ENCODE measurements around the gene TCAF1. TPM values are rescaled to one million over a fixed set of nuclear protein-coding genes. Genes with fewer than 3 reads are reported as not detected.

The TCAF1 gene
- polyA plus RNA-seq, 4 donors: 8.1 to 60.5 (median 12.9) TPM

GRCh38 chr7:143909863-143910262 lies 7.9 kb upstream of the TCAF1 start:
- no peak for DNase-seq
- Histone ChIP-seq H3K27ac (ENCODE audit: low read depth in 1 of 3, low read length in 2 of 3) (no peak overlapping the region), H3K4me3 (ENCODE audit: low read depth in 1 of 3, low read length in 3 of 3) (no peak overlapping the region), H3K36me3 (ENCODE audit: control insufficient read depth in 3 of 3, insufficient read depth in 2 of 3, low read depth in 1 of 3, low read length in 3 of 3) (no peaks in the 10 kb centered on the region), H3K9me3 (ENCODE audit: control insufficient read depth in 2 of 2, insufficient read depth in 1 of 2, low read depth in 1 of 2, low read length in 1 of 2) (no peaks in the 10 kb centered on the region), H3K27me3 (ENCODE audit: control insufficient read depth in 3 of 3, insufficient read depth in 3 of 3, low read length in 3 of 3) (no peaks in the 10 kb centered on the region), H3K4me1 (ENCODE audit: control insufficient read depth in 3 of 3, insufficient read depth in 2 of 3, low read depth in 1 of 3, low read length in 2 of 3) (peaks cover 0 to 23% (median 2%) of the 10 kb centered on the region in 3 donors)
- no peak for FAIRE-seq
- 69 to 84% (median 81%) methylated on average over 3 of the region's 3 CpGs for WGBS, 3 donors

- 68 to 83% (median 78%) methylated on average over 5 of the region's 5 CpGs for WGBS, 3 donors
- H3K27ac ChIP-seq (ENCODE audit: low read depth in 1 of 3, low read length in 2 of 3): no peak overlapping the region
- H3K4me3 ChIP-seq (ENCODE audit: low read depth in 1 of 3, low read length in 3 of 3): no peak overlapping the region
- DNase-seq: no peak
- no peaks in the 10 kb centered on the region for H3K9me3 ChIP-seq (ENCODE audit: control insufficient read depth in 2 of 2, insufficient read depth in 1 of 2, low read depth in 1 of 2, low read length in 1 of 2)
- FAIRE-seq: no peak
- H3K36me3 ChIP-seq (ENCODE audit: control insufficient read depth in 3 of 3, insufficient read depth in 2 of 3, low read depth in 1 of 3, low read length in 3 of 3): no peaks in the 10 kb centered on the region
- H3K4me1 ChIP-seq (ENCODE audit: control insufficient read depth in 3 of 3, insufficient read depth in 2 of 3, low read depth in 1 of 3, low read length in 2 of 3): peaks cover 0 to 25% (median 2%) of the 10 kb centered on the region in 3 donors
- H3K27me3 ChIP-seq (ENCODE audit: control insufficient read depth in 3 of 3, insufficient read depth in 3 of 3, low read length in 3 of 3): no peaks in the 10 kb centered on the region
Observed at GRCh38 chr7:143908120-143908519, 6.1 kb upstream of the TCAF1 start.

DNA sequence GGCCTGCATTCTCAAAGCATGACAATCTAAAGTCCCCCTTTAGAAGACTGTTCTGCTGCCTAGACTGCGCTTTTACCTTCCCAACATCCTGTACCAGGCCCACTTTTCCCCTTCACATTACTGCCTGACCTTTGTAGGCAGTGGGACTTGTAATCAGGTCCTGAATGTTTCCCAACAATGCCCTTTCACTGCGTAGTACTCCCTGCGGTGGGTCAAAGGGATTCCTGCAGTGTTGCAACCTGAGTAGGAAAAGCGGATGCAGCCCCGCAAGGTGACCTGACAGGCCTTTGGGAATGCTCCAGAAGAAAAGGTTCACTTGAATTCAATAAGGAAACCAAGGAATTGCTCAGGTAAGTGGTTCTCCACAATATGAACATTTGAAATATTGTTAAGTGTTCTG lies 4.9 kb upstream of the TCAF1 start:
- Histone ChIP-seq H3K36me3 (ENCODE audit: control insufficient read depth in 3 of 3, insufficient read depth in 2 of 3, low read depth in 1 of 3, low read length in 3 of 3) (no peaks in the 10 kb centered on the region), H3K4me1 (ENCODE audit: control insufficient read depth in 3 of 3, insufficient read depth in 2 of 3, low read depth in 1 of 3, low read length in 2 of 3) (peaks cover 0 to 30% (median 2%) of the 10 kb centered on the region in 3 donors), H3K4me3 (ENCODE audit: low read depth in 1 of 3, low read length in 3 of 3) (no peak overlapping the region), H3K27ac (ENCODE audit: low read depth in 1 of 3, low read length in 2 of 3) (no peak overlapping the region), H3K27me3 (ENCODE audit: control insufficient read depth in 3 of 3, insufficient read depth in 3 of 3, low read length in 3 of 3) (no peaks in the 10 kb centered on the region), H3K9me3 (ENCODE audit: control insufficient read depth in 2 of 2, insufficient read depth in 1 of 2, low read depth in 1 of 2, low read length in 1 of 2) (no peaks in the 10 kb centered on the region)
- 96 to 98% (median 98%) methylated on average over 5 of the region's 5 CpGs for WGBS, 3 donors
- FAIRE-seq (no peak), DNase-seq (peak in 1 of 2 donors; percentile 54)

DNA sequence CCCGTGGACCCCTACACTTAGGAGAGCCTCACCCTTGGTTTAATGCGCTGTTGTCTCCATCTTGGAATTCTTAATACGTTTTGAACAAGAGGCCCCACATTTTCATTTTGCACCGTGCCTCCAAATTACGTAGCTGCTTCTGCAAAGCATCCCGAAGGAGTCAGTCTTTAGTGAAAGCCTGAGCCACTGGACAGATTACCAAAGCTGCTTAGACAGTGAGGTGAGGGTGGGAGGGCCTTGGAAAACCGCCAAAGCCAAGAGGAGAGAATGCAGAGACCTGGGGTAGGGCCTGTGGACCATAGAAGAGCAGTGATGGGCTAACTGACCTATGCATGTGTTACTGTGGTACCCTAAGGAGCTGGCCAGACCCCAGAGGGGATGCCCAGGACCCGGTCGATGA lies 4.2 kb upstream of the TCAF1 start:
- 87 to 95% (median 90%) methylated on average over 9 of the region's 9 CpGs for WGBS, 3 donors
- no peaks in the 10 kb centered on the region for H3K27me3 ChIP-seq (ENCODE audit: control insufficient read depth in 3 of 3, insufficient read depth in 3 of 3, low read length in 3 of 3)

GRCh38 chr7:143905509-143905908 lies 3.5 kb upstream of the TCAF1 start:
- Histone ChIP-seq H3K9me3 (ENCODE audit: control insufficient read depth in 2 of 2, insufficient read depth in 1 of 2, low read depth in 1 of 2, low read length in 1 of 2) (no peaks in the 10 kb centered on the region), H3K27ac (ENCODE audit: low read depth in 1 of 3, low read length in 2 of 3) (peak overlapping the region in 1 of 3 donors; percentile 84), H3K27me3 (ENCODE audit: control insufficient read depth in 3 of 3, insufficient read depth in 3 of 3, low read length in 3 of 3) (no peaks in the 10 kb centered on the region), H3K36me3 (ENCODE audit: control insufficient read depth in 3 of 3, insufficient read depth in 2 of 3, low read depth in 1 of 3, low read length in 3 of 3) (no peaks in the 10 kb centered on the region), H3K4me1 (ENCODE audit: control insufficient read depth in 3 of 3, insufficient read depth in 2 of 3, low read depth in 1 of 3, low read length in 2 of 3) (peaks cover 0 to 31% (median 2%) of the 10 kb centered on the region in 3 donors), H3K4me3 (ENCODE audit: low read depth in 1 of 3, low read length in 3 of 3) (no peak overlapping the region)
- 80 to 95% (median 93%) methylated on average over 1 of the region's 1 CpG for WGBS, 3 donors
- FAIRE-seq (no peak), DNase-seq (no peak)

More for the DNA sequence above, 4.2 kb upstream of the TCAF1 start:
- no peak overlapping the region for H3K27ac ChIP-seq (ENCODE audit: low read depth in 1 of 3, low read length in 2 of 3)
- no peak overlapping the region for H3K4me3 ChIP-seq (ENCODE audit: low read depth in 1 of 3, low read length in 3 of 3)
- no peaks in the 10 kb centered on the region for H3K9me3 ChIP-seq (ENCODE audit: control insufficient read depth in 2 of 2, insufficient read depth in 1 of 2, low read depth in 1 of 2, low read length in 1 of 2)
- no peaks in the 10 kb centered on the region for H3K36me3 ChIP-seq (ENCODE audit: control insufficient read depth in 3 of 3, insufficient read depth in 2 of 3, low read depth in 1 of 3, low read length in 3 of 3)
- H3K4me1 ChIP-seq (ENCODE audit: control insufficient read depth in 3 of 3, insufficient read depth in 2 of 3, low read depth in 1 of 3, low read length in 2 of 3): peaks cover 0 to 30% (median 2%) of the 10 kb centered on the region in 3 donors
- FAIRE-seq (no peak), DNase-seq (no peak)

DNA sequence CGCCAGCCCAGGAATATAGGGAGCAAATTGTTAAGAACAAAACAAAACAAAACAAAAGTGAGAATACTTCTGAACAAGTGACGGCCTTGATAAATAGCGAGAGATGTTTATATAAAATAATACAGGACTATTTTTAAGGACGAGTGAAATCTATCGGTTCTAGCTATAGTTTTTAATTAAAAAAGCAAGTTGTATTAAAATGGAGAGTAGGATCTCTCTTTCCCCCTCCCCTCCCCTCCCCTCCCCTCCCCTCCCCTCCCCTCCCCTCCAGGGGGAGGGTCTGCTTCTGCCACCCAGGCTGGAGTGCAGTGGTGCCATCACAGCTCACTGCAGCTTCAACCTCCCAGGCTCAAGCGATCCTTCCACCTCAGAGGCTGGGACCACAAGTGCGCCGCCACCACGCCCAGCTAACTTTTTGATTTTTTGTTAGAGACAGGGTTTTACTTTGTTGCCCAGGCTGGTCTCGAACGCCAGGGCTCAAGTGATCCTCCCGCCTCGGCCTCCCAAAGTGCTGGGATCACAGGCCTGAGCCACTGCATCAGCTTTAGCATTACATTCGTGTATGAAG lies 440 bp upstream of the TCAF1 start:
- Histone ChIP-seq H3K27me3 (ENCODE audit: control insufficient read depth in 3 of 3, insufficient read depth in 3 of 3, low read length in 3 of 3) (no peaks in the 10 kb centered on the region), H3K4me1 (ENCODE audit: control insufficient read depth in 3 of 3, insufficient read depth in 2 of 3, low read depth in 1 of 3, low read length in 2 of 3) (peaks cover 5 to 42% (median 6%) of the 10 kb centered on the region in 3 donors), H3K9me3 (ENCODE audit: control insufficient read depth in 2 of 2, insufficient read depth in 1 of 2, low read depth in 1 of 2, low read length in 1 of 2) (peaks cover 0 to 4% of the 10 kb centered on the region in 2 donors), H3K36me3 (ENCODE audit: control insufficient read depth in 3 of 3, insufficient read depth in 2 of 3, low read depth in 1 of 3, low read length in 3 of 3) (no peaks in the 10 kb centered on the region), H3K4me3 (ENCODE audit: low read depth in 1 of 3, low read length in 3 of 3) (peak overlapping the region in 1 of 3 donors; percentile 85), H3K27ac (ENCODE audit: low read depth in 1 of 3, low read length in 2 of 3) (peak overlapping the region in 2 of 3 donors; percentile 96 to 99)
- DNase-seq (no peak), FAIRE-seq (no peak)
- WGBS, 3 donors: 66 to 70% (median 67%) methylated on average over 14 of the region's 14 CpGs

GRCh38 chr7:143901332-143901667 lies 676 bp downstream of the TCAF1 start:
- H3K27ac ChIP-seq (ENCODE audit: low read depth in 1 of 3, low read length in 2 of 3): peak overlapping the region; percentile 93 to 99 (median 96)
- peaks cover 5 to 41% (median 6%) of the 10 kb centered on the region in 3 donors for H3K4me1 ChIP-seq (ENCODE audit: control insufficient read depth in 3 of 3, insufficient read depth in 2 of 3, low read depth in 1 of 3, low read length in 2 of 3)
- FAIRE-seq: no peak
- WGBS, 3 donors: 1 to 4% (median 2%) methylated on average over 14 of the region's 14 CpGs
- DNase-seq: no peak
- H3K4me3 ChIP-seq (ENCODE audit: low read depth in 1 of 3, low read length in 3 of 3): peak overlapping the region; percentile 63 to 85 (median 68)
- H3K36me3 ChIP-seq (ENCODE audit: control insufficient read depth in 3 of 3, insufficient read depth in 2 of 3, low read depth in 1 of 3, low read length in 3 of 3): no peaks in the 10 kb centered on the region
- no peaks in the 10 kb centered on the region for H3K27me3 ChIP-seq (ENCODE audit: control insufficient read depth in 3 of 3, insufficient read depth in 3 of 3, low read length in 3 of 3)
- H3K9me3 ChIP-seq (ENCODE audit: control insufficient read depth in 2 of 2, insufficient read depth in 1 of 2, low read depth in 1 of 2, low read length in 1 of 2): peaks cover 0 to 4% of the 10 kb centered on the region in 2 donors

DNA sequence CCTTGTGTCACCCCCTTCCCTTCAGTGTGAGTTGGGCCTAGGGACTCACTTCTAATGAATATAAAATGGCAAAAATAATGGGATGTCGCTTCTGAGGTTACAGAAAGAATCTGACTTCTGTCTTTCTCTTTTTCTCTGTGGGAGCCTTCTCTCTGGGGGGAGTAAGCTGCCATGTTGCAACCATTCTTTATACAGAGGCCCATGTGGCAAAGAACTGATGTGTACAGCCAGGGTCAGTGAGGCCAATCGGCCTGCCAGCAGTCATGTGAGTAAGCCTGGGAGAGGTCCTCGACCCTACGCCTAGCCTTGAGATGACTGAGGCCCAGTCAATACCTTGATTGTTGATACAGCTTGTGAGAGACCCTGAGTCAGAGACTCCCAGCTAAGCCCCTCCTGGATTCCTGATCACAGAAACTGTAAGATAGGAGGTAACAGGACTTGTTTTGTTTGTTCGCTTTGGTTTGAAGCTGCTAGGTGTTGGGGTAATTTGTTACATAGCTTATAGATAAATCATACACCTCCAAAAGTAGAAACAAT lies 1.7 kb downstream of the TCAF1 start:
- H3K27me3 ChIP-seq (ENCODE audit: control insufficient read depth in 3 of 3, insufficient read depth in 3 of 3, low read length in 3 of 3): no peaks in the 10 kb centered on the region
- H3K27ac ChIP-seq (ENCODE audit: low read depth in 1 of 3, low read length in 2 of 3): peak overlapping the region; percentile 4 to 99 (median 27)
- WGBS, 3 donors: 31 to 57% (median 40%) methylated on average over 5 of the region's 5 CpGs
- no peaks in the 10 kb centered on the region for H3K36me3 ChIP-seq (ENCODE audit: control insufficient read depth in 3 of 3, insufficient read depth in 2 of 3, low read depth in 1 of 3, low read length in 3 of 3)
- peaks cover 5 to 31% (median 6%) of the 10 kb centered on the region in 3 donors for H3K4me1 ChIP-seq (ENCODE audit: control insufficient read depth in 3 of 3, insufficient read depth in 2 of 3, low read depth in 1 of 3, low read length in 2 of 3)
- DNase-seq (peak; percentile 51 to 76), FAIRE-seq (no peak)
- H3K4me3 ChIP-seq (ENCODE audit: low read depth in 1 of 3, low read length in 3 of 3): peak overlapping the region in 2 of 3 donors; percentile 41 to 85
- H3K9me3 ChIP-seq (ENCODE audit: control insufficient read depth in 2 of 2, insufficient read depth in 1 of 2, low read depth in 1 of 2, low read length in 1 of 2): peaks cover 0 to 4% of the 10 kb centered on the region in 2 donors
